IMR-90 (cell line): ENCODE results near the gene CC2D1A.

ENCODE experiments used
- BHLHE40 ChIP-seq: fragments of 150-350 bp; IDR thresholded peaks from 2 replicates; pipeline ENCODE4 v1.6.1; 2016; ENCODE audit warnings: mild to moderate bottlenecking, low read depth, low read length
- CEBPB ChIP-seq: IDR thresholded peaks from 2 replicates; pipeline ENCODE4 v1.6.1; 2012; ENCODE audit warnings: low read depth, low read length, improper control_type of control experiment
- CTCF ChIP-seq: conservative IDR thresholded peaks from 2 replicates; pipeline ENCODE4 v1.5.1; 2012; ENCODE audit warnings: mild to moderate bottlenecking, low read depth, low read length, improper control_type of control experiment
- ELK1 ChIP-seq: fragments of 150-350 bp; IDR thresholded peaks from 2 replicates; pipeline ENCODE4 v1.6.1; 2016; ENCODE audit warnings: low read depth, mild to moderate bottlenecking, low read length, moderate library complexity, borderline replicate concordance
- NFE2L2 ChIP-seq: fragments of 150-350 bp; IDR thresholded peaks from 2 replicates; pipeline ENCODE4 v1.6.1; 2016; ENCODE audit warnings: low read depth, mild to moderate bottlenecking, low read length
- POLR2A ChIP-seq: IDR thresholded peaks from 2 replicates; pipeline ENCODE4 v1.6.1; 2012; ENCODE audit warnings: mild to moderate bottlenecking, low read depth, low read length
- RAD21 ChIP-seq: IDR thresholded peaks from 2 replicates; pipeline ENCODE4 v1.6.1; 2012; ENCODE audit warnings: low read length, improper control_type of control experiment
- RFX5 ChIP-seq: IDR thresholded peaks from 2 replicates; pipeline ENCODE4 v1.8.0; 2012; ENCODE audit warnings: low read depth, mild to moderate bottlenecking, low read length, moderate library complexity
- SMC3 ChIP-seq: fragments of 150-350 bp; IDR thresholded peaks from 2 replicates; pipeline ENCODE4 v1.6.1; 2016; ENCODE audit warnings: low read depth, mild to moderate bottlenecking, antibody characterized with exemption, low read length, moderate library complexity
- USF2 ChIP-seq: fragments of 150-350 bp; IDR thresholded peaks from 2 replicates; pipeline ENCODE4 v1.6.1; 2017; ENCODE audit warnings: mild to moderate bottlenecking, antibody characterized with exemption, low read length, low read depth

GRCh38 chr19:13952154-13952930 lies 46.3 kb downstream of the CC2D1A start, which contains the start of gene DCAF15:
- TF ChIP-seq BHLHE40: no peak
- no peak for TF ChIP-seq RAD21
- peak; percentile 47; the same call in 1 of the 2 replicates for TF ChIP-seq POLR2A
- 0 out of 2 replicates have a peak, but pooled peaks have one; percentile 12 for TF ChIP-seq RFX5
- TF ChIP-seq CTCF: no peak
- TF ChIP-seq CEBPB: no peak
- no peak for TF ChIP-seq SMC3
- TF ChIP-seq ELK1: no peak
- peak; percentile 33; the same call in 1 of the 2 replicates for TF ChIP-seq USF2
- no peak for TF ChIP-seq NFE2L2
